ENCODE results near the gene GRID1.

- TF ChIP-seq CTCF (IDR thresholded peaks at IDR 0.05) = no peak
- TF ChIP-seq POLR2A (IDR thresholded peaks at IDR 0.05) = no peak
Measured at GRCh38 chr10:86048973-86049372, 317.6 kb downstream of the GRID1 start.
